Effector memory CD4-positive, alpha-beta T cell (primary cell): ENCODE data around the gene BRDT.

Experiments used
- DNase-seq, 3 donors: peaks; one replicate each; pipeline ENCODE4 v3.0.0-alpha.2; 2020
- H3K27ac ChIP-seq: 2 replicates; pipeline ENCODE4 v1.7.0; 2013; ENCODE audit warnings: mild to moderate bottlenecking, low read length, moderate library complexity; ENCODE audit not compliant: insufficient read depth, poor library complexity, severe bottlenecking
- H3K27me3 ChIP-seq: replicated peaks from 2 replicates; pipeline ENCODE4 v1.7.0; 2013; ENCODE audit warnings: mild to moderate bottlenecking, low read length; ENCODE audit not compliant: insufficient read depth, control insufficient read depth, poor library complexity, severe bottlenecking
- H3K36me3 ChIP-seq: 2 replicates; pipeline ENCODE4 v1.7.0; 2013; ENCODE audit warnings: mild to moderate bottlenecking, low read length, moderate library complexity; ENCODE audit not compliant: control insufficient read depth, insufficient read depth
- H3K4me1 ChIP-seq: 2 replicates; pipeline ENCODE4 v1.7.0; 2013; ENCODE audit warnings: low read length, mild to moderate bottlenecking; ENCODE audit not compliant: control insufficient read depth, insufficient read depth, poor library complexity, severe bottlenecking
- H3K4me3 ChIP-seq: 2 replicates; pipeline ENCODE4 v1.7.0; 2013; ENCODE audit warnings: low read length, low read depth, mild to moderate bottlenecking; ENCODE audit not compliant: insufficient read depth, poor library complexity, severe bottlenecking
- H3K9me3 ChIP-seq: 2 replicates; pipeline ENCODE4 v1.7.0; 2013; ENCODE audit warnings: mild to moderate bottlenecking, low read length, moderate library complexity; ENCODE audit not compliant: control insufficient read depth

BRDT gene

GRCh38 chr1:92051948-92052347, 102.7 kb downstream of the BRDT start:
- H3K4me1 ChIP-seq, result no peaks in the 10 kb centered on the region
- no peaks in the 10 kb centered on the region for H3K27me3 ChIP-seq
- no peak for DNase-seq

More at GRCh38 chr1:92051948-92052347, 102.7 kb downstream of the BRDT start:
- Histone ChIP-seq H3K9me3 (no peaks in the 10 kb centered on the region), H3K36me3 (no peaks in the 10 kb centered on the region), H3K4me3 (no peak overlapping the region), H3K27ac (no peak overlapping the region)
